Subcutaneous abdominal adipose tissue (tissue), 5 donors: Measurements from ENCODE around the gene PRDX4.
"Not testable (repeated sequence)": the region's sequence is repeated elsewhere in the genome, so short reads cannot be mapped to it uniquely, and the experiment has no call there.

Experiments
- H3K27ac ChIP-seq: one replicate; pipeline ENCODE4 v1.7.0; 2013; ENCODE audit warnings: low read depth, mild to moderate bottlenecking, inconsistent platforms, low read length, moderate library complexity
- H3K27me3 ChIP-seq, 5 donors: one replicate each; pipeline ENCODE4 v1.7.0; 2013; ENCODE audit warnings: low read length in 5 of 5, inconsistent platforms in 1 of 5; ENCODE audit not compliant: control insufficient read depth in 5 of 5, insufficient read depth in 4 of 5
- H3K36me3 ChIP-seq, 5 donors: one replicate each; pipeline ENCODE4 v1.7.0; 2013; ENCODE audit warnings: low read length in 5 of 5; ENCODE audit not compliant: control insufficient read depth in 5 of 5, insufficient read depth in 5 of 5
- H3K4me1 ChIP-seq, 5 donors: one replicate each; pipeline ENCODE4 v1.7.0; 2013; ENCODE audit warnings: low read length in 5 of 5, mild to moderate bottlenecking in 3 of 5, moderate library complexity in 1 of 5; ENCODE audit not compliant: control insufficient read depth in 5 of 5, insufficient read depth in 5 of 5
- H3K4me3 ChIP-seq, 5 donors: one replicate each; pipeline ENCODE4 v1.7.0; 2013; ENCODE audit warnings: low read length in 5 of 5, low read depth in 1 of 5
- H3K9ac ChIP-seq, 5 donors: one replicate each; pipeline ENCODE4 v1.7.0; 2013; ENCODE audit warnings: low read length in 5 of 5, mild to moderate bottlenecking in 4 of 5, moderate library complexity in 3 of 5
- H3K9me3 ChIP-seq, 5 donors: one replicate each; pipeline ENCODE4 v1.7.0; 2013; ENCODE audit warnings: low read length in 5 of 5; ENCODE audit not compliant: control insufficient read depth in 5 of 5
- donor health status: healthy.
- donor health status: healthy.
- donor health status: healthy.
- donor health status: healthy.
- donor health status: healthy.

PRDX4 gene

DNA sequence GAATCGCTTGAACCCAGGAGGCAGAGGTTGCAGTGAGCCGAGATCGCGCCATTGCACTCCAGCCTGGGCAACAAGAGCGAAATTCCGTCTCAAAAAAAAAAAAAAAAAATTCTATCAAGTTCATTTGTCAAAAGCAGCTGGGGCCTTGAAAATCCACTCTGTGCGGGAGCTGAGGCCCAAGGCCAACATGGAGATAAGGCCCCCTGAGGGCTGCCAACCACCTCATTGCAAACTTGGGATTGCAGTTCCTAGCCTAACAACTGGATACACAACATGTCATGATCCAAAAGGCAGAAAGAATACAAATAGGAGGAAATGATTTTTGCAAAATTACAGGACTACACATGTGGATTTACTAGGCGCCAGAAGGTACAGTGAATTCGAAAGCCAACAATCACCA is 22.5 kb upstream of the PRDX4 start:
- peaks cover 0 to 5% (median 3%) of the 10 kb centered on the region in 5 donors for H3K9me3 ChIP-seq
- no peaks in the 10 kb centered on the region for H3K4me1 ChIP-seq
- no peaks in the 10 kb centered on the region for H3K27me3 ChIP-seq
- H3K27ac ChIP-seq = no peak overlapping the region
- H3K4me3 ChIP-seq = no peak overlapping the region
- no peak overlapping the region for H3K9ac ChIP-seq
- H3K36me3 ChIP-seq = no peaks in the 10 kb centered on the region

DNA sequence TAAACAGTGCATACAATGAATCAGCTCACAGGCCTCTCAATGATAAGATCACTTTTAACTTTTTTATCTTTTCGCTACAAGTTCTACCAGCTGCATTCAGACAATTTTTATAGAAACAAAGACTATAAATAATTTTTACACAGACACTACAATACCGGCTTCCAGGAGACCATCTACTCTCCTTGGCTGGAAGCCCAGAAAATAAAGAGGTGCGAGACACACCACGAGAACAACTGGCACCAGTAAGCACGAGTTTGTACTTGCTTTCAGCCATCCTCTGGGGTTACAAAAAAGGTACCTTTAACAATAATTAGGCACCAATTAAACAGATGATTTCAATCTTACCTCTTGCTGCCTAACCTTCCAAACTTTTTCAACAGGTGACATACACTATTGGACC is 11.2 kb upstream of the PRDX4 start:
- Histone ChIP-seq H3K9me3 (no peaks in the 10 kb centered on the region), H3K27me3 (peaks cover 0 to 17% (median 17%) of the 10 kb centered on the region in 5 donors), H3K36me3 (no peaks in the 10 kb centered on the region), H3K4me3 (no peak overlapping the region), H3K27ac (no peak overlapping the region), H3K4me1 (no peaks in the 10 kb centered on the region), H3K9ac (no peak overlapping the region)

DNA sequence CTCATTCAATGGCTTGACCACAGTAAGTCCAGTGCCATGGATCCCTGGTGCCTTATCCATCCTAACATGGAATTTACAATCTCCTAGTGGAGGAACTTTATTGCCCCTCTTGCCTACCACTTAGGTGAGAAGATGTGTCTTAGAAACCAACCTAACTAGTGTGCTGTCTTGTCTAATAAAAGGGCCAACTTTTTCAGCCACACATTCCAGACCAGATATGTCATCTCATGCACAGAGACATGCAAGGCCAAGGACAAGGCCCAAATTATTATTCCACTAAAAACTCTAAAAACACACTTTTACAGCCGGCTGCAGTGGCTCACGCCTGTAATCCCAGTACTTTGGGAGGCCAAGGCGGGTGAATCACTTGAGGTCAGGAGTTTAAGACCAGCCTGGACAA is 10.6 kb upstream of the PRDX4 start:
- H3K9ac ChIP-seq = no peak overlapping the region
- no peak overlapping the region for H3K4me3 ChIP-seq
- peaks cover 0 to 17% (median 15%) of the 10 kb centered on the region in 5 donors for H3K27me3 ChIP-seq
- H3K4me1 ChIP-seq = no peaks in the 10 kb centered on the region
- H3K27ac ChIP-seq = no peak overlapping the region
- H3K9me3 ChIP-seq = no peaks in the 10 kb centered on the region
- no peaks in the 10 kb centered on the region for H3K36me3 ChIP-seq

DNA sequence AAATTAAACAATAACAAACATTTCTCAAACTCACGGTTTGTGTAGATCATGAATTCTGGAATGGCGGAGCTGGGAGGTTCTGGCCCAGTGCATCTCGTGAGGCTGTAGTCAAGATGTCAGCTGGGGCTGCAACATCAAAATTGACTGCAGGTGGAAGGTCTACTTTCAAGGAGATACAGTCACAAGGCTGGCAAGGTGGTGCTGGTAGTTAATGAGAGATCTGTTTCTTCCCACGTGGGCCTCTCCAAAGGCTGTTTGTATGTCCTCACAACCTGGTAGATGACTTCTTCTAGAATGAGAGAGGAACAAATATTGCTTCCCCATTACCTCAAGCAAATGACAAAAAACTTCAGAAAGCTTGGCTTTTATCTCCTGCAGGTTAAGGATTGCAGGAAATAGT is 8.0 kb upstream of the PRDX4 start:
- H3K4me3 ChIP-seq = no peak overlapping the region
- H3K27me3 ChIP-seq = peaks cover 0 to 6% (median 3%) of the 10 kb centered on the region in 5 donors
- H3K9me3 ChIP-seq = no peaks in the 10 kb centered on the region
- no peaks in the 10 kb centered on the region for H3K4me1 ChIP-seq
- H3K9ac ChIP-seq = no peak overlapping the region
- H3K27ac ChIP-seq = no peak overlapping the region
- no peaks in the 10 kb centered on the region for H3K36me3 ChIP-seq

DNA sequence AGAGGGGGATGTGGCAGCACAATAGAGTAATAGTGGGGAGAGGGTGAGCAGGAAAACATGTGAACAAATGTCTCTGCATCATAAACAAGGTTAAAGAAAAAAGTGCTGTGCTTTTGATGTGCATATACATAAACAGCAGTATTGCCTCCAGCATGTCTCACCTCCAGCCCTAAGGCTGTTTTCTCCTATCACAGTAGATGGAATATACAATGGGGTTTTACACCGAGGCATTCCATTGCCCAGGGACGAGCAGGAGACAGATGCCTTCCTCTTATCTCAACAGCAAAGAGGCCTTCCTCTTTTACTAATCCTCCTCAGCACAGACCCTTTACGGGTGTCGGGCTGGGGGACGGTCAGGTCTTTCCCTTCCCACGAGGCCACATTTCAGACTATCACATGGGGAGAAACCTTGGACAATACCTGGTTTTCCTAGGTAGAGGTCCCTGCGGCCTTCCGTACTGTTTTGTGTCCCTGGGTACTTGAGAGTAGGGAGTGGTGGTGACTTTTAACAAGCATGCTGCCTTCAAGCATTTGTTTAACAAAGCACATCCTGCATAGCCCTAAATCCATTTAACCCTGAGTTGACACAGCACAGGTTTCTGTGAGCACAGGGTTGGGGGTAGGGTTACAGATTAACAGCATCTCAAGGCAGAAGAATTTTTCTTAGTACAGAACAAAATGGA is 7.1 kb upstream of the PRDX4 start:
- not testable (repeated sequence) for H3K27ac ChIP-seq, H3K27me3 ChIP-seq, H3K36me3 ChIP-seq, H3K9me3 ChIP-seq, H3K9ac ChIP-seq, H3K4me1 ChIP-seq, H3K4me3 ChIP-seq

DNA sequence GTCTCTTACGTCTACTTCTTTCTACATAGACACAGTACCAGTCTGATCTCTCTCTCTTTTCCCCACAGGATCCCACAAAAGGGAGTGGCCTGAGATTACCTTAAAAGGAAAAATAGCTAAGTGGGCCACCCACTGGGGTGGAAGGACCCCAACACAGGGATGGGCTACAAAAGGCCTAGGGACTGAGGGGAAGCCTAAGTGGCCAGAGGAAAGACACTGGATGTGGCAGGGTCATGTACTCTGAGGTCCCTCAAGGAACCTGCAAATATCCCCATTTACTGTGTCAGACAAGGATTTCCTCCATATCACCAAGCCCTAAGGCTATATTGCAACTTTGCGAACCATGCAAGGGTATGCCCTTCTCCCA is 6.5 kb upstream of the PRDX4 start:
- no peaks in the 10 kb centered on the region for H3K9me3 ChIP-seq
- H3K9ac ChIP-seq = no peak overlapping the region
- no peaks in the 10 kb centered on the region for H3K36me3 ChIP-seq

DNA sequence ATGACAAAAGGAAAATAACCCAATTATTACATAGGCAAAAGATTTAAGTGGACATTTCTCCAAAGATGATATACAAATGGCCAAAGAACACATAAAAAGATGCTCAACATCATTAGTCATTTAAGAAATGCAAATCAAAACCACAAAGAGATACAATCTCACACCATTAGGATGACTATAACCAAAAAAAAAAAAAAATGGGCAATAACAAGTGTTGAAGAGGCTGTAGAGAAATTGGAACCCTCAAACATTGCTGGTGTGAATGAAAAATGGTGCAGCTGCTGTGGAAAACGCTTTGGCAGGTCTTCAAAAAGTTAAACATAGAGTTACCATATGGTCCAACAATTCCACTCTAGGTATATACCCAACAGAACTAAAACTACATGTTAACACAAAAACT is 5.6 kb upstream of the PRDX4 start:
- no peak overlapping the region for H3K27ac ChIP-seq

More for the DNA sequence above, 6.5 kb upstream of the PRDX4 start:
- H3K27ac ChIP-seq = no peak overlapping the region
- peaks cover 0 to 6% (median 3%) of the 10 kb centered on the region in 5 donors for H3K27me3 ChIP-seq
- H3K4me1 ChIP-seq = no peaks in the 10 kb centered on the region
- no peak overlapping the region for H3K4me3 ChIP-seq

DNA sequence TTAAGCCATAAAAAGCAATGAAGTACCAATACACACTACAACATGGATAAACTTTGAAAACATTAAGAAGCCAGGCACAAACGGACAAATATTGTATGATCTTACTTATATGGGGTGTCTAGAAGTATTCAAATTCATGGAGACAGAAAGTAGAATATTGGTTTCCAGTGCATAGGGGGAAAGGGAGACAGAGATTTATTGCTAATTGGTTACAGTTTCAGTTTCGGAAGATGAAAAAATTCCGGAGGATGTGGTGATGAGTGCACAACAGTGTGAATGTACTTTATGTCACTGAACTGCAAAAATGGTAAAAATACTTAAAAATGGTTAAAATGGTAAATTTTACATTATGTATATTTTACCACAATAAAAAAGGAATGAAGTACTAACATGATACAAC is 5.1 kb upstream of the PRDX4 start:
- H3K27me3 ChIP-seq = peaks cover 0 to 6% (median 3%) of the 10 kb centered on the region in 5 donors
- H3K36me3 ChIP-seq = no peaks in the 10 kb centered on the region
- no peaks in the 10 kb centered on the region for H3K9me3 ChIP-seq

More for the DNA sequence above, 5.6 kb upstream of the PRDX4 start:
- Histone ChIP-seq H3K27me3 (peaks cover 0 to 6% (median 3%) of the 10 kb centered on the region in 5 donors), H3K9ac (no peak overlapping the region), H3K36me3 (no peaks in the 10 kb centered on the region), H3K9me3 (no peaks in the 10 kb centered on the region), H3K4me3 (no peak overlapping the region), H3K4me1 (peaks cover 0 to under 1% (median 0%) of the 10 kb centered on the region in 5 donors)

DNA sequence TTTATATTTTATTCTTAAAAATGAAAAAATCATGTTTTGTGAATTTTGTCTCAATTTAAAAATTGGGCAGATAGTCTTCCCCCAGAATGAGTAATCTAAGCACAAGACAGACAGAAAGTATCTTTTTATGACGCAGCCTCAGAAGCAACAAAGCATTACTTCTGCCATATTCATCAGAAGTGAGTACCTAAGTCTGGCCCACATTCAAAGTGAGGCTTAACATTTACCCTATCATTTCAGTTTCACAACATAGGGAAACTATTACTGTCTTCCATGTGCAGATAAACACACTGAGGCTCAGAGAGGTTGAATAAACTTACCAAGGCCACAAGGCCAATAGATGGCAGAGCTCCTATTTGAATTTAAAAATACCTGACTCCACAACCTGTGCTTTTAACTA is 4.4 kb upstream of the PRDX4 start:
- H3K4me1 ChIP-seq = peaks cover 0 to 10% (median 0%) of the 10 kb centered on the region in 5 donors

More for the DNA sequence above, 5.1 kb upstream of the PRDX4 start:
- no peak overlapping the region for H3K4me3 ChIP-seq
- no peak overlapping the region for H3K27ac ChIP-seq
- peaks cover 0 to 5% (median 0%) of the 10 kb centered on the region in 5 donors for H3K4me1 ChIP-seq
- no peak overlapping the region for H3K9ac ChIP-seq

DNA sequence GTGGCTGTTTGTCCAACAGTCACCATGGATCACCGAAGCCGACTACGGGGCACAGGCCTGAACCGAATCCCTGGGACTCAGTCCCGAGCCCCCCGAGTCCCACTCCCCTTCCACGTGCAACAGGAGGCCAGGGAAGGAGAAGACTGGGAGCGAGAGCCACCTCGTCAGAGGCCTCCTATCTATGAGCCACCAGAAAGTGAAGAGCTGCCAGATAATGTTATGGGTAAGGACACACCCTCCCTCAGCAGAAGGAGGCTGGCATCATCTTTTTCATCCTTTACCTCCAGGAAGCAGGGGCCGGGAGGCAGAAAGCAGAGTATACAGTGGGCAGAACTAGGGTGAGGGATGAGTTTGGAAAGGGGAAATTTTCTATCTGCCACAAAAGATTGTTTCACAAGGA is 2.8 kb upstream of the PRDX4 start:
- H3K4me3 ChIP-seq = no peak overlapping the region
- no peaks in the 10 kb centered on the region for H3K9me3 ChIP-seq
- H3K4me1 ChIP-seq = peaks cover 0 to 17% (median 4%) of the 10 kb centered on the region in 5 donors
- H3K27me3 ChIP-seq = peaks cover 0 to 3% (median 0%) of the 10 kb centered on the region in 5 donors
- no peak overlapping the region for H3K27ac ChIP-seq
- no peaks in the 10 kb centered on the region for H3K36me3 ChIP-seq
- H3K9ac ChIP-seq = no peak overlapping the region

More for the DNA sequence above, 4.4 kb upstream of the PRDX4 start:
- H3K9ac ChIP-seq = no peak overlapping the region
- H3K9me3 ChIP-seq = no peaks in the 10 kb centered on the region
- peaks cover 0 to 6% (median 3%) of the 10 kb centered on the region in 5 donors for H3K27me3 ChIP-seq
- H3K4me3 ChIP-seq = no peak overlapping the region
- no peaks in the 10 kb centered on the region for H3K36me3 ChIP-seq
- H3K27ac ChIP-seq = no peak overlapping the region
